ENCODE data around the gene SKIC8. TPM values are rescaled to one million over a fixed set of nuclear protein-coding genes. Genes with fewer than 3 reads are reported as not detected.

The SKIC8 gene
- total RNA-seq, 1 donor = 72.1 TPM

DNA sequence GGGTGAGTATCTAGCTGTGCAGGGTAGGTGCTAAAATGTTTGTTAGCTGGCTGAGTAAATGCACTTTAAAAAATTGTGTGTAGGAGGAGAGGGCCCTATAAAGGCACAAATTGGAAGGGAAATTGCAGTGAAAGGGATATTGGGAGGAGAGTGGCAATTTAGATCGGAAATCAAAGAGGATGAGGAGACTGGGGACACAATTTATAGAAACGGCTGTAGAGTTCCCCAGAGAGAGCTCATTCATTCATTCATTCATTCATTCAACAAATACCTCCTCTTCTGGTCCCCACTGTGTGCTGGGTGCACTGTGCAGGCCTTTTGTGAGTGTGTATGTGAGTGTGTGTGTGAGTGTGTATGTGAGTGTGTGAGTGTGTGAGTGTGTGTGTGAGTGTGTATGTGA lies 32.6 kb downstream of the SKIC8 start:
- no peak for DNase-seq (ENCODE audit: low read depth)
- no peak overlapping the region for H3K4me3 ChIP-seq (ENCODE audit: low read depth, low read length)
- TF ChIP-seq, protein P1, sequence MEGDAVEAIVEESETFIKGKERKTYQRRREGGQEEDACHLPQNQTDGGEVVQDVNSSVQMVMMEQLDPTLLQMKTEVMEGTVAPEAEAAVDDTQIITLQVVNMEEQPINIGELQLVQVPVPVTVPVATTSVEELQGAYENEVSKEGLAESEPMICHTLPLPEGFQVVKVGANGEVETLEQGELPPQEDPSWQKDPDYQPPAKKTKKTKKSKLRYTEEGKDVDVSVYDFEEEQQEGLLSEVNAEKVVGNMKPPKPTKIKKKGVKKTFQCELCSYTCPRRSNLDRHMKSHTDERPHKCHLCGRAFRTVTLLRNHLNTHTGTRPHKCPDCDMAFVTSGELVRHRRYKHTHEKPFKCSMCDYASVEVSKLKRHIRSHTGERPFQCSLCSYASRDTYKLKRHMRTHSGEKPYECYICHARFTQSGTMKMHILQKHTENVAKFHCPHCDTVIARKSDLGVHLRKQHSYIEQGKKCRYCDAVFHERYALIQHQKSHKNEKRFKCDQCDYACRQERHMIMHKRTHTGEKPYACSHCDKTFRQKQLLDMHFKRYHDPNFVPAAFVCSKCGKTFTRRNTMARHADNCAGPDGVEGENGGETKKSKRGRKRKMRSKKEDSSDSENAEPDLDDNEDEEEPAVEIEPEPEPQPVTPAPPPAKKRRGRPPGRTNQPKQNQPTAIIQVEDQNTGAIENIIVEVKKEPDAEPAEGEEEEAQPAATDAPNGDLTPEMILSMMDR (IDR thresholded peaks at IDR 0.05; ENCODE audit: insufficient read depth, low read depth, low read length) = no peak

DNA sequence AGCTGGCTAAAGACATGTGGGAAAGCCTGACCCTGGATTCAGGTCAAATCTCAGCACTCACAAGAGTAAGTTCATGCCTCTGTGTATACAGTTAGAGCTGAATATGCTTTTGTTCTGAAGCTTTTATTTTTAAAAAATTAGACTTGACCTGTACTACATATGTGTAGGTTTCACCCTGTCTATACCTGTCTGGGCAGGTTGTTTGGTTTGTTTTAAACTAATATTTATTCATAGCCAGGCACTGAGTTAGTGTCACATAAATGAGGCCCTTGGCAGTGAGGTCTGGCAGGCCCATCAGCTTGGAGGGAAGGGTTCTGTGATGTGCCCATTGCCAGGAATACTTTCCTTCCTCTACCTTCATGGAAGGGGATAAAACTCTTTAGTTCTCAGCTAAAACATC lies 33.2 kb downstream of the SKIC8 start:
- TF ChIP-seq, protein P1 (IDR thresholded peaks at IDR 0.05; ENCODE audit: insufficient read depth, low read depth, low read length) = no peak
- DNase-seq (ENCODE audit: low read depth) = no peak
- no peak overlapping the region for H3K4me3 ChIP-seq (ENCODE audit: low read depth, low read length)

DNA sequence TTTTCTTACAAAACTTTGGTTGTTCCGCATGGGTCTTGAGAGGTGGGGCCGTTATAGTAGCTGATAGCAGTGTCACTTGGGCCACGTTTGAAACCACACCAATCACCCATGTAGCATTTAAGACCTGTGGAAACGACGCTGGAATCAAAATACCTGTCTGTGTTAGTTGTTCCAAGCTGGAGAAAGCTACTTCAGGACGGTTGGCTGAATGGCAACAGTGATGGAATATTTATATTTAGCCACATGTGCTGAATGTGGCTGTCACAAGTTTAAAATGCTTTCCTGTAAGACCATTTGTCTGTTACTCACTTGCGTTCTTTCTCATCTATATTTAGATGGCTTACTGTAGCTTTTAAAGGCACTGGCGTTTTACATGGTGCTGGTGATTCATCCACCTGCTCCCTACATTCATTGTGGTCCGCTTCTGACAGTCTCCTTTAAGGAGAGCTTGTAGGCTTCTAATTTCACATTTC lies 33.6 kb downstream of the SKIC8 start:
- peak; percentile 53 for DNase-seq (ENCODE audit: low read depth)
- H3K4me3 ChIP-seq (ENCODE audit: low read depth, low read length) = no peak overlapping the region
- TF ChIP-seq, protein P1 (IDR thresholded peaks at IDR 0.05; ENCODE audit: insufficient read depth, low read depth, low read length) = no peak

DNA sequence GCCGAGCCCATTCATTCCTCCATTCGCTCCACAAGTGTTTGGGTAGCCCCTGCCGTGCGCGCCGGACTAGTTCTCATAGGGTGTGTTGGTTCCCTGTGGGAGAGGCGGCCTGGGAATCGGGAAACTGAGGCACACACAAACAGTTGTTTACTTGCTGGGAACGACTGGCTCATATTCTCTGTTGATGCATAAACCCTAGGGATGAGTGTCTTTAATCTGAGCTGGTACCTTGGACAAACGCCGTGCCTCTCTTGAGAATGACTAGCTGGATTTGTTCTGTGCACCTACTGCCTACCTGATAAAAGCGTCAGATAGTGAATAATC lies 34.3 kb downstream of the SKIC8 start:
- TF ChIP-seq, protein P1 (IDR thresholded peaks at IDR 0.05; ENCODE audit: insufficient read depth, low read depth, low read length) = no peak
- DNase-seq (ENCODE audit: low read depth) = no peak
- peak overlapping the region; percentile 63 for H3K4me3 ChIP-seq (ENCODE audit: low read depth, low read length)

DNA sequence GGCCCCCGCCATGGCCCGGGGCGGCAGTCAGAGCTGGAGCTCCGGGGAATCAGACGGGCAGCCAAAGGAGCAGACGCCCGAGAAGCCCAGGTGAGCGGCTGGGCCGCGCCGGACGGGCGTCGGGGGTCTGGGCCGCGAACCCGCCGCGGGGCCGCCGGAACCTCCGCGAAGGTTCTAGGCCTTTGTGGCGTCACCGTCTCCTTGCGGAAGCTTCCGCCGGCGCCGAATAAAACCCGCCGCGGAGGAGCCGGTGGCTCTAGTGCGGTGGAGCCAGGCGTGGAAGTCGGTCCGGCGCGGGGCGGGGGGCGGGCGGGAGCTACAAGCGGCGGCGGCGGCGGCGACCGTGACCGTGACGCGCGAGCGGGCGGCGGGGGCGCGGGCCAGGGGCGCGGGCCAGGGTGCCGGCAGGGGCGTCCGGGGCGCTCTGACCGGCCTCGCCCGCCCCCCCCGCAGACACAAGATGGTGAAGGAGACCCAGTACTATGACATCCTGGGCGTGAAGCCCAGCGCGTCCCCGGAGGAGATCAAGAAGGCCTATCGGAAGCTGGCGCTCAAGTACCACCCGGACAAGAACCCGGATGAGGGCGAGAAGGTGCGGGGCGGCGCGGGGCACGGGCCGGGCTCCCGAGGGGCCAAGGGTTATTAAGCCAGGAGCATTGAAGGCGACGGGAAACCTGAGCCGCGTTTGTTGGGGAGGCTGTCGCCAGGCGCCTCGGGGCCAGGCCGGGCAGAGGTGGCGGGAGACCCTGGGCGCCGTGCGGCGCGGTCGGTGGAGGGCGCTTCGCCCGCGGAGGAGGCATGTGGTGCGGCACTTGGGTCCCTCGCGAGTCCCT lies 34.9 kb downstream of the SKIC8 start, which contains the start of gene DNAJA4:
Gene DNAJA4, plus strand, starts transcription at position 259 of the 833 bp plus-strand sequence. Its CDS starts 202 bp downstream, at position 461.
- TF ChIP-seq, protein P1 (IDR thresholded peaks at IDR 0.05; ENCODE audit: insufficient read depth, low read depth, low read length) = no peak
- peak within 1 kb of the TSS; percentile 63 for H3K4me3 ChIP-seq (ENCODE audit: low read depth, low read length)
- peak; percentile 43 for DNase-seq (ENCODE audit: low read depth)

DNA sequence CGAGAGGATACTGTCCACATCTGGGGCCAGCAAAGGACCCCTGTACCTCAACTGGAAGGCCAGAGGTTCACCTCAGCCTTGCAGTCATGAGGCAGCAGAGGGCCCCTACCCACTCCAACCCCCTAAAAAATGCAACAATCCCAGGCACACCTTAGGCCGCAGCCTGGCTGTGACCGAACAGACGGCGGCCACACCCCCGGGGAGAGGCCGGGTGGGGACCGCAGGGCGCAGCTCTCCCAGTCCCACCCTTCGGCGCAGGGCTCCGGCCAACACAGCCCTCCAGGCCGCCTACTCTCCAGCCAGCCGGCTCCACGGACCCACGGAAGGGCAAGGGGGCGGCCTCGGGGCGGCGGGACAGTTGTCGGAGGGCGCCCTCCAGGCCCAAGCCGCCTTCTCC lies 35.5 kb downstream of the SKIC8 start:
- peak overlapping the region; percentile 63 for H3K4me3 ChIP-seq (ENCODE audit: low read depth, low read length)
- no peak for DNase-seq (ENCODE audit: low read depth)
- TF ChIP-seq, protein P1 (IDR thresholded peaks at IDR 0.05; ENCODE audit: insufficient read depth, low read depth, low read length) = no peak

Data from fibroblast of villous mesenchyme (primary cell).